ENCODE data around the gene GALNT10. TPM values are rescaled to one million over a fixed set of nuclear protein-coding genes. Genes with fewer than 3 reads are reported as not detected.

The GALNT10 gene
- total and polyA plus RNA-seq, 9 of the 15 experiments (the other 6 are each of a cell fraction or from before 2014, with no cell fraction given), result 4.6 to 37.1 (median 13.3) TPM

DNA sequence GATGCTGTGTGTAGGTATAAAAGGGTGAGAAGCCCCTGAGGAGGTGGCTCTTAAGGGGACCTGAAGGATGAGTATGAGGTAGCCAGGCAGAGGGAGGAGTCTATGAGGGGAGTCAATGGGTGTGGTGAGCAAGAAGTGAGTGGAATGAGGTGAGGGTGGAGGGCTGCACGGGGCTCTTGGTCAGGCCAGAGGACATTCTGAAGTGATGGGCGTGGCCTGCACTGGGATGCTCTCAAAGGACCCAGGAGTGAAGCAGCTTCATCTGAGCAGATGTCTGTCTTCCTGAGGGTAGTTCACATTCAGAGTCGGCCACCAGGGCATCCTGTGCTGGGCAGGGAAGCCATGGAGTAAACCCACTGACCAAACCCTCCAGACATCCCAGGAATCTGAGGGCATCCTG lies 210.1 kb downstream of the GALNT10 start:
- Histone ChIP-seq H3K4me2 (ENCODE audit: insufficient read depth, low read length) (no peak overlapping the region), H3K79me2 (ENCODE audit: control insufficient read depth, insufficient read depth, low read length) (no peaks in the 10 kb centered on the region), H3K27ac (ENCODE audit: extremely low read depth, low read depth, low read length) (no peak overlapping the region), H3K9me1 (ENCODE audit: control insufficient read depth, insufficient read depth, low read length) (no peaks in the 10 kb centered on the region), H3K9me3 (replicated peaks; ENCODE audit: control insufficient read depth, insufficient read depth, low read depth, low read length) (no peaks in the 10 kb centered on the region), H3K4me1 (replicated peaks in 1 of 2; ENCODE audit: control insufficient read depth in 2 of 2, insufficient read depth in 2 of 2, low read length in 2 of 2) (peaks cover 0 to 12% of the 10 kb centered on the region in 2 experiments; a peak in 3 of 5 replicates), H2AFZ (ENCODE audit: low read depth, low read length) (no peak overlapping the region), H4K20me1 (replicated peaks; ENCODE audit: control insufficient read depth, insufficient read depth, low read length) (no peaks in the 10 kb centered on the region), H3K27me3 (ENCODE audit: control insufficient read depth in 2 of 2, insufficient read depth in 2 of 2, low read length in 2 of 2) (no peaks in the 10 kb centered on the region), H3K9ac (ENCODE audit: insufficient read depth in 1 of 2, low read depth in 2 of 2, low read length in 2 of 2) (no peak overlapping the region), H3K4me3 (no peak overlapping the region), H3K36me3 (ENCODE audit: control insufficient read depth, insufficient read depth, low read length) (no peaks in the 10 kb centered on the region)
- 39% methylated on average over 3 of the region's 3 CpGs for WGBS (ENCODE audit: insufficient coverage, low coverage, missing lambda C conversion rate)
- ATAC-seq, result no peak
- no peak for FAIRE-seq
- no peak for DNase-seq (ENCODE audit: extremely low read depth in 1 of 4, low spot score in 3 of 4)
- in situ Hi-C loops (cut with MboI), result no loop called here
- CTCF ChIA-PET (ENCODE audit: low intra/inter-chr PET ratio), result no interaction called here
- POLR2A ChIA-PET, result no interaction called here
- intact Hi-C loops (cut with micrococcal nuclease), result no loop called here
- no TSS peak for BruUV-seq (replicated peaks)
- TF ChIP-seq, protein P1, sequence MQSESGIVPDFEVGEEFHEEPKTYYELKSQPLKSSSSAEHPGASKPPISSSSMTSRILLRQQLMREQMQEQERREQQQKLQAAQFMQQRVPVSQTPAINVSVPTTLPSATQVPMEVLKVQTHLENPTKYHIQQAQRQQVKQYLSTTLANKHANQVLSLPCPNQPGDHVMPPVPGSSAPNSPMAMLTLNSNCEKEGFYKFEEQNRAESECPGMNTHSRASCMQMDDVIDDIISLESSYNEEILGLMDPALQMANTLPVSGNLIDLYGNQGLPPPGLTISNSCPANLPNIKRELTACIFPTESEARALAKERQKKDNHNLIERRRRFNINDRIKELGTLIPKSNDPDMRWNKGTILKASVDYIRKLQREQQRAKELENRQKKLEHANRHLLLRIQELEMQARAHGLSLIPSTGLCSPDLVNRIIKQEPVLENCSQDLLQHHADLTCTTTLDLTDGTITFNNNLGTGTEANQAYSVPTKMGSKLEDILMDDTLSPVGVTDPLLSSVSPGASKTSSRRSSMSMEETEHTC (IDR thresholded peaks at IDR 0.05), result no peak
- TF ChIP-seq, protein P2, sequence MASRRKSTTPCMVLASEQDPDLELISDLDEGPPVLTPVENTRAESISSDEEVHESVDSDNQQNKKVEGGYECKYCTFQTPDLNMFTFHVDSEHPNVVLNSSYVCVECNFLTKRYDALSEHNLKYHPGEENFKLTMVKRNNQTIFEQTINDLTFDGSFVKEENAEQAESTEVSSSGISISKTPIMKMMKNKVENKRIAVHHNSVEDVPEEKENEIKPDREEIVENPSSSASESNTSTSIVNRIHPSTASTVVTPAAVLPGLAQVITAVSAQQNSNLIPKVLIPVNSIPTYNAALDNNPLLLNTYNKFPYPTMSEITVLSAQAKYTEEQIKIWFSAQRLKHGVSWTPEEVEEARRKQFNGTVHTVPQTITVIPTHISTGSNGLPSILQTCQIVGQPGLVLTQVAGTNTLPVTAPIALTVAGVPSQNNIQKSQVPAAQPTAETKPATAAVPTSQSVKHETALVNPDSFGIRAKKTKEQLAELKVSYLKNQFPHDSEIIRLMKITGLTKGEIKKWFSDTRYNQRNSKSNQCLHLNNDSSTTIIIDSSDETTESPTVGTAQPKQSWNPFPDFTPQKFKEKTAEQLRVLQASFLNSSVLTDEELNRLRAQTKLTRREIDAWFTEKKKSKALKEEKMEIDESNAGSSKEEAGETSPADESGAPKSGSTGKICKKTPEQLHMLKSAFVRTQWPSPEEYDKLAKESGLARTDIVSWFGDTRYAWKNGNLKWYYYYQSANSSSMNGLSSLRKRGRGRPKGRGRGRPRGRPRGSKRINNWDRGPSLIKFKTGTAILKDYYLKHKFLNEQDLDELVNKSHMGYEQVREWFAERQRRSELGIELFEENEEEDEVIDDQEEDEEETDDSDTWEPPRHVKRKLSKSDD (conservative IDR thresholded peaks at IDR 0.05; ENCODE audit: low read length), result no peak
- TF ChIP-seq RB1 (IDR thresholded peaks at IDR 0.05; ENCODE audit: low read depth) (no peak), ZNF274 (IDR thresholded peaks at IDR 0.05; ENCODE audit: borderline replicate concordance, low read depth, low read length) (no peak), ZNF584 (CRISPR knock-in tag; IDR thresholded peaks at IDR 0.05; ENCODE audit: low read depth) (no peak), KLF10 (CRISPR knock-in tag; IDR thresholded peaks at IDR 0.05) (no peak), ZNF780A (CRISPR knock-in tag; IDR thresholded peaks at IDR 0.05) (no peak), DIDO1 (tag; IDR thresholded peaks at IDR 0.05; ENCODE audit: low read depth) (no peak), COPS2 (conservative IDR thresholded peaks at IDR 0.05) (no peak), SPI1 (IDR thresholded peaks at IDR 0.05; ENCODE audit: borderline replicate concordance, low read depth, low read length) (no peak), CHD4 (IDR thresholded peaks at IDR 0.05; ENCODE audit: insufficient read depth, insufficient replicate concordance, low read depth, low read length, poor library complexity, severe bottlenecking) (no peak), NCOA1 (IDR thresholded peaks at IDR 0.05; ENCODE audit: low read depth) (no peak)
- TF ChIP-seq, protein P3, sequence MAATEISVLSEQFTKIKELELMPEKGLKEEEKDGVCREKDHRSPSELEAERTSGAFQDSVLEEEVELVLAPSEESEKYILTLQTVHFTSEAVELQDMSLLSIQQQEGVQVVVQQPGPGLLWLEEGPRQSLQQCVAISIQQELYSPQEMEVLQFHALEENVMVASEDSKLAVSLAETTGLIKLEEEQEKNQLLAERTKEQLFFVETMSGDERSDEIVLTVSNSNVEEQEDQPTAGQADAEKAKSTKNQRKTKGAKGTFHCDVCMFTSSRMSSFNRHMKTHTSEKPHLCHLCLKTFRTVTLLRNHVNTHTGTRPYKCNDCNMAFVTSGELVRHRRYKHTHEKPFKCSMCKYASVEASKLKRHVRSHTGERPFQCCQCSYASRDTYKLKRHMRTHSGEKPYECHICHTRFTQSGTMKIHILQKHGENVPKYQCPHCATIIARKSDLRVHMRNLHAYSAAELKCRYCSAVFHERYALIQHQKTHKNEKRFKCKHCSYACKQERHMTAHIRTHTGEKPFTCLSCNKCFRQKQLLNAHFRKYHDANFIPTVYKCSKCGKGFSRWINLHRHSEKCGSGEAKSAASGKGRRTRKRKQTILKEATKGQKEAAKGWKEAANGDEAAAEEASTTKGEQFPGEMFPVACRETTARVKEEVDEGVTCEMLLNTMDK (IDR thresholded peaks at IDR 0.05; ENCODE audit: borderline replicate concordance, insufficient read depth, low read depth, low read length, poor library complexity, severe bottlenecking), result no peak

Data from K562 (cell line).